Peyer's patch (tissue), 4 donors: ENCODE data around the gene GALNT13.

Experiments used
- CTCF ChIP-seq, 6 experiments: fragments of 450-650 bp in 4 of 6; fragments of 200-600 bp in 2 of 6; sonication (generic) in 1 of 6; IDR thresholded peaks; one replicate each; pipeline ENCODE4 v1.5.1; 2017 to 2019; ENCODE audit warnings: antibody characterized with exemption in 6 of 6, mild to moderate bottlenecking in 3 of 6, moderate library complexity in 1 of 6
- POLR2A ChIP-seq, 2 donors: fragments of 450-650 bp; IDR thresholded peaks; one replicate each; pipeline ENCODE4 v1.5.1; 2017; ENCODE audit warnings: antibody characterized with exemption in 2 of 2, mild to moderate bottlenecking in 2 of 2, moderate library complexity in 2 of 2

DNA sequence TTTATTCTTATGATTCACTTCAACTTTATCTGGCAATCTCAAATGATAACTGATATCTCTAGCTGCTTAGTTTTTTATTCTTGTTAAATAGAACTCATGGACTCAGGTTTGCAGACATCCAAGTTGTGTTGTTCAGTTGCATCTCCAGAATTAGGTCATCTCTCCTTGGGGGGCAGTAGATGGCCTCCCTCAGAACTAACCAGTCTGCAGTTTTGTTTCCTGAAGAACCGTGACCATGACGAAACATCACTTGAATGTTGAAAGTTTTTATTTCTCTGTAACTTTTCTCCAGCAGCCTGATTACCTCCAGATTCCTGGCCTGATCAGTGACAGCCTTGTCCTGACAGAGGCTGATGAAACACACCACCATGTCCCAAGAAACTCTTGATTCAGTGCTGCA lies 321.5 kb downstream of the GALNT13 start:
- TF ChIP-seq POLR2A (IDR thresholded peaks at IDR 0.05) (no peak), CTCF (IDR thresholded peaks at IDR 0.05) (no peak)
